ENCODE data around the gene XRCC4. TPM values are rescaled to one million over a fixed set of nuclear protein-coding genes. Genes with fewer than 3 reads are reported as not detected.
"Not testable (repeated sequence)": the region's sequence is repeated elsewhere in the genome, so short reads cannot be mapped to it uniquely, and the experiment has no call there.

Gene XRCC4
- total RNA-seq, 1 donor from 2014 or later: 15.5 TPM

DNA sequence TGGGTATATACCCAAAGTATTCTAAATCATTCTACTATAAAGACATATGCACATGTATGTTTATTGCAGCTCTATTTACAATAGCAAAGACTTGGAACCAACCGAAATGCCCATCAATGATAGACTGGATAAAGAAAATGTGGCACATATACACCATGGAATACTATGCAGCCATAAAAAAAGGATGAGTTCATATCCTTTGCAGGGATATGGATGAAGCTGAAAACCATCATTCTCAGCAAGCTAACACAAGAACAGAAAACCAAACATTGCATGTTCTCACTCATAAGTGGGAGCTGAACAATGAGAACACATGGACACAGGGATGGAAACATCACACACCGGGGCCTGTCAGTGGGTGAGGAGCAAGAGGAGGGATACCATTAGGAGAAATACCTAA, 180.3 kb downstream of the XRCC4 start:
- H3K27ac Mint-ChIP-seq (ENCODE audit: unreplicated experiment); FAIRE-seq; H3K9me3 ChIP-seq (ENCODE audit: insufficient read depth, low read depth, low read length); H3K27ac ChIP-seq (ENCODE audit: low read depth, low read length); DNase-seq (ENCODE audit: low read depth); H3K4me3 ChIP-seq (ENCODE audit: insufficient read depth, low read depth, low read length); H3K9me3 Mint-ChIP-seq (ENCODE audit: unreplicated experiment); H4K20me1 ChIP-seq (ENCODE audit: insufficient read depth, low read length); H3K4me1 Mint-ChIP-seq (ENCODE audit: low read depth, unreplicated experiment); H3K9ac ChIP-seq (ENCODE audit: low read length); H3K4me1 ChIP-seq (ENCODE audit: insufficient read depth, low read length); H3K36me3 ChIP-seq (ENCODE audit: insufficient read depth, low read length); H3K27me3 ChIP-seq (ENCODE audit: insufficient read depth, low read length); H3K27me3 Mint-ChIP-seq (ENCODE audit: low read depth, unreplicated experiment); H3K36me3 Mint-ChIP-seq (ENCODE audit: low read depth, unreplicated experiment); H3K79me2 ChIP-seq (ENCODE audit: insufficient read depth, low read length); H3K4me2 ChIP-seq (ENCODE audit: low read length); H3K4me3 Mint-ChIP-seq (ENCODE audit: unreplicated experiment); H2AFZ ChIP-seq (ENCODE audit: low read depth, low read length): not testable (repeated sequence)

- Histone ChIP-seq H3K27me3 (ENCODE audit: insufficient read depth, low read length) (peaks cover 2% of the 10 kb centered on the region), H3K79me2 (ENCODE audit: insufficient read depth, low read length) (no peaks in the 10 kb centered on the region), H3K36me3 (ENCODE audit: insufficient read depth, low read length) (no peaks in the 10 kb centered on the region), H3K27ac (ENCODE audit: low read depth, low read length) (no peak overlapping the region), H3K4me1 (ENCODE audit: insufficient read depth, low read length) (no peaks in the 10 kb centered on the region), H3K4me2 (ENCODE audit: low read length) (no peak overlapping the region), H4K20me1 (ENCODE audit: insufficient read depth, low read length) (no peaks in the 10 kb centered on the region), H3K4me3 (ENCODE audit: insufficient read depth, low read depth, low read length) (no peak overlapping the region), H3K9ac (ENCODE audit: low read length) (no peak overlapping the region), H2AFZ (ENCODE audit: low read depth, low read length) (no peak overlapping the region), H3K9me3 (ENCODE audit: insufficient read depth, low read depth, low read length) (no peaks in the 10 kb centered on the region)
- H3K36me3 Mint-ChIP-seq (ENCODE audit: low read depth, unreplicated experiment): no peaks in the 10 kb centered on the region
- H3K4me3 Mint-ChIP-seq (ENCODE audit: unreplicated experiment): no peak overlapping the region
- TF ChIP-seq EZH2 (IDR thresholded peaks at IDR 0.05; ENCODE audit: insufficient read depth, low read length) (no peak), CTCF (IDR thresholded peaks at IDR 0.05; ENCODE audit: insufficient read depth, low read depth, low read length) (no peak)
- no peak overlapping the region for H3K27ac Mint-ChIP-seq (ENCODE audit: unreplicated experiment)
- H3K4me1 Mint-ChIP-seq (ENCODE audit: low read depth, unreplicated experiment): no peaks in the 10 kb centered on the region
- H3K9me3 Mint-ChIP-seq (ENCODE audit: unreplicated experiment): no peaks in the 10 kb centered on the region
- no peak for FAIRE-seq
- DNase-seq (ENCODE audit: low read depth): peak; percentile 66
- H3K27me3 Mint-ChIP-seq (ENCODE audit: low read depth, unreplicated experiment): no peaks in the 10 kb centered on the region
Observed at GRCh38 chr5:83265318-83265717, 188.0 kb downstream of the XRCC4 start.

- H4K20me1 ChIP-seq (ENCODE audit: insufficient read depth, low read length): no peaks in the 10 kb centered on the region
- H3K36me3 Mint-ChIP-seq (ENCODE audit: low read depth, unreplicated experiment): no peaks in the 10 kb centered on the region
- H3K4me3 Mint-ChIP-seq (ENCODE audit: unreplicated experiment): no peak overlapping the region
- no peaks in the 10 kb centered on the region for H3K36me3 ChIP-seq (ENCODE audit: insufficient read depth, low read length)
- H3K27me3 Mint-ChIP-seq (ENCODE audit: low read depth, unreplicated experiment): no peaks in the 10 kb centered on the region
- H2AFZ ChIP-seq (ENCODE audit: low read depth, low read length): no peak overlapping the region
- no peak for TF ChIP-seq EZH2 (IDR thresholded peaks at IDR 0.05; ENCODE audit: insufficient read depth, low read length)
- no peak overlapping the region for H3K9ac ChIP-seq (ENCODE audit: low read length)
- H3K27ac ChIP-seq (ENCODE audit: low read depth, low read length): no peak overlapping the region
- H3K4me3 ChIP-seq (ENCODE audit: insufficient read depth, low read depth, low read length): no peak overlapping the region
- FAIRE-seq: no peak
- no peaks in the 10 kb centered on the region for H3K4me1 ChIP-seq (ENCODE audit: insufficient read depth, low read length)
- DNase-seq (ENCODE audit: low read depth): no peak
- H3K4me2 ChIP-seq (ENCODE audit: low read length): no peak overlapping the region
- H3K9me3 ChIP-seq (ENCODE audit: insufficient read depth, low read depth, low read length): no peaks in the 10 kb centered on the region
- peaks cover 2% of the 10 kb centered on the region for H3K9me3 Mint-ChIP-seq (ENCODE audit: unreplicated experiment)
- H3K27me3 ChIP-seq (ENCODE audit: insufficient read depth, low read length): peaks cover 2% of the 10 kb centered on the region
- H3K27ac Mint-ChIP-seq (ENCODE audit: unreplicated experiment): no peak overlapping the region
- no peaks in the 10 kb centered on the region for H3K4me1 Mint-ChIP-seq (ENCODE audit: low read depth, unreplicated experiment)
- no peaks in the 10 kb centered on the region for H3K79me2 ChIP-seq (ENCODE audit: insufficient read depth, low read length)
Observed at GRCh38 chr5:83270311-83270710, 193.0 kb downstream of the XRCC4 start.

GRCh38 chr5:83277154-83277553, 199.8 kb downstream of the XRCC4 start:
- no peaks in the 10 kb centered on the region for H3K9me3 ChIP-seq (ENCODE audit: insufficient read depth, low read depth, low read length)
- H3K36me3 ChIP-seq (ENCODE audit: insufficient read depth, low read length): no peaks in the 10 kb centered on the region
- Mint-ChIP-seq H3K27me3 (ENCODE audit: low read depth, unreplicated experiment) (no peaks in the 10 kb centered on the region), H3K4me3 (ENCODE audit: unreplicated experiment) (no peak overlapping the region), H3K36me3 (ENCODE audit: low read depth, unreplicated experiment) (no peaks in the 10 kb centered on the region), H3K4me1 (ENCODE audit: low read depth, unreplicated experiment) (peaks cover 11% of the 10 kb centered on the region), H3K27ac (ENCODE audit: unreplicated experiment) (no peak overlapping the region), H3K9me3 (ENCODE audit: unreplicated experiment) (peaks cover 2% of the 10 kb centered on the region)
- H3K4me1 ChIP-seq (ENCODE audit: insufficient read depth, low read length): peaks cover 15% of the 10 kb centered on the region
- no peak overlapping the region for H3K27ac ChIP-seq (ENCODE audit: low read depth, low read length)
- no peaks in the 10 kb centered on the region for H3K79me2 ChIP-seq (ENCODE audit: insufficient read depth, low read length)
- no peak overlapping the region for H2AFZ ChIP-seq (ENCODE audit: low read depth, low read length)
- FAIRE-seq (no peak), DNase-seq (ENCODE audit: low read depth) (no peak)
- H3K27me3 ChIP-seq (ENCODE audit: insufficient read depth, low read length): no peaks in the 10 kb centered on the region
- no peak overlapping the region for H3K4me2 ChIP-seq (ENCODE audit: low read length)
- H3K9ac ChIP-seq (ENCODE audit: low read length): no peak overlapping the region
- H4K20me1 ChIP-seq (ENCODE audit: insufficient read depth, low read length): no peaks in the 10 kb centered on the region
- TF ChIP-seq CTCF (IDR thresholded peaks at IDR 0.05; ENCODE audit: insufficient read depth, low read depth, low read length): no peak
- TF ChIP-seq EZH2 (IDR thresholded peaks at IDR 0.05; ENCODE audit: insufficient read depth, low read length): no peak
- no peak overlapping the region for H3K4me3 ChIP-seq (ENCODE audit: insufficient read depth, low read depth, low read length)

Measured in astrocyte (in vitro differentiated cells and primary cell).